HepG2 (cell line): ENCODE data around the gene KIAA1755. TPM values are rescaled to one million over a fixed set of nuclear protein-coding genes. Genes with fewer than 3 reads are reported as not detected.
A peak's percentile ranks its signal among the peaks of the same experiment; 100 is the strongest.

Experiments used
- ATAC-seq: fragments of 200-7000 bp; cut with Tn5 transposase; 3 replicates; pipeline ENCODE4 v1.9.1; 2020; ENCODE audit warnings: mild to moderate bottlenecking, moderate library complexity
- BruUV-seq: library from RNA; stranded (reverse); fragments of 400-500 nt; replicated peaks from 2 replicates; lab custom pipeline; 2021; lab: Mats Ljungman, UMichigan
- CTCF ChIA-PET: fragments of 300-600 bp; formaldehyde crosslinking; extraction: SDS; loops from one replicate; lab custom pipeline; 2021; ENCODE audit warnings: low total read pairs, inconsistent platforms, low intra/inter-chr PET ratio; lab: Yijun Ruan, JAX
- POLR2A ChIA-PET: fragments of 350-600 bp; sonication (Branson Sonifier 250); formaldehyde crosslinking; loops from one replicate; lab custom pipeline; 2020; ENCODE audit warnings: antibody characterized with exemption, inconsistent platforms; lab: Yijun Ruan, JAX
- DNase-seq: peaks from one replicate; pipeline ENCODE4 v3.0.0-alpha.2; 2015; ENCODE audit warnings: low spot score
- FAIRE-seq: peaks from 3 replicates; lab custom pipeline; 2011; peaks lifted over from hg19 to GRCh38; lab: Jason Lieb, UNC
- H2AFZ ChIP-seq: one replicate; pipeline ENCODE4 v1.6.1; 2011; ENCODE audit warnings: low read length, inconsistent platforms
- H3K27ac ChIP-seq: fragments of 300-600 bp; 3 replicates; pipeline ENCODE4 v1.8.0; 2011; ENCODE audit warnings: mixed run types, mild to moderate bottlenecking, mixed read lengths, low read length, inconsistent platforms; ENCODE audit not compliant: insufficient read depth; ENCODE audit errors: extremely low read length
- H3K27me3 ChIP-seq, 2 experiments: fragments of 200-600 bp in 1 of 2; 2 replicates in 1 of 2; 3 replicates in 1 of 2; pipeline versions ENCODE4 v1.6.0 to v1.8.0; 2011; ENCODE audit warnings: low read length in 2 of 2, mild to moderate bottlenecking in 2 of 2, moderate library complexity in 2 of 2, inconsistent platforms in 1 of 2; ENCODE audit not compliant: insufficient read depth in 2 of 2, control insufficient read depth in 1 of 2
- H3K36me3 ChIP-seq, 2 experiments: fragments of 200-600 bp in 1 of 2; replicated peaks in 1 of 2; 2 replicates in 1 of 2; 3 replicates in 1 of 2; pipeline versions ENCODE4 v1.5.1 to v1.8.0; 2011; ENCODE audit warnings: low read length in 2 of 2, inconsistent platforms in 1 of 2; ENCODE audit not compliant: insufficient read depth in 2 of 2, control insufficient read depth in 1 of 2
- H3K4me1 ChIP-seq: 2 replicates; pipeline ENCODE4 v1.5.1; 2012; ENCODE audit warnings: low read length, inconsistent platforms; ENCODE audit not compliant: insufficient read depth
- H3K4me2 ChIP-seq: 2 replicates; pipeline ENCODE4 v1.6.0; 2011; ENCODE audit warnings: low read depth, low read length, inconsistent platforms
- H3K4me3 ChIP-seq, 3 experiments: fragments of 200-600 bp in 1 of 3; sonication (generic), shearing (Covaris generic) in 1 of 3; replicated peaks in 1 of 3; 2 replicates each; pipeline ENCODE4 v1.5.1; 2011 to 2016; ENCODE audit warnings: low read length in 3 of 3, inconsistent platforms in 2 of 3, low read depth in 2 of 3, mild to moderate bottlenecking in 2 of 3, control low read depth in 1 of 3, mixed read lengths in 1 of 3; ENCODE audit not compliant: insufficient read depth in 1 of 3
- H3K79me2 ChIP-seq: one replicate; pipeline ENCODE4 v1.6.1; 2011; ENCODE audit warnings: low read length, inconsistent platforms; ENCODE audit not compliant: insufficient read depth
- H3K9ac ChIP-seq: 2 replicates; pipeline ENCODE4 v1.6.0; 2011; ENCODE audit warnings: mild to moderate bottlenecking, low read depth, low read length, inconsistent platforms; ENCODE audit not compliant: insufficient read depth
- H3K9me3 ChIP-seq: 2 replicates; pipeline ENCODE4 v1.5.1; 2012; ENCODE audit warnings: mild to moderate bottlenecking, low read length
- H4K20me1 ChIP-seq: 2 replicates; pipeline ENCODE4 v1.6.0; 2011; ENCODE audit warnings: inconsistent platforms, mild to moderate bottlenecking, low read length, moderate library complexity; ENCODE audit not compliant: insufficient read depth
- ATF7 ChIP-seq, 2 experiments: fragments of 450-650 bp in 1 of 2; sonication (generic) in 1 of 2; formaldehyde crosslinking in 1 of 2; IDR thresholded peaks; 2 replicates each; pipeline versions ENCODE4 v1.4.0 to v1.6.1; 2016 to 2020; ENCODE audit warnings: antibody characterized with exemption in 1 of 2, mild to moderate bottlenecking in 1 of 2, missing genetic modification reagents in 1 of 2
- BCL6 ChIP-seq: IDR thresholded peaks from 2 replicates; pipeline ENCODE4 v1.6.1; 2016; ENCODE audit warnings: missing genetic modification reagents, missing compliant biosample characterization
- CEBPB ChIP-seq: IDR thresholded peaks from 2 replicates; pipeline ENCODE4 v1.6.1; 2011; ENCODE audit warnings: low read depth, low read length, improper control_type of control experiment, borderline replicate concordance
- FOXO1 ChIP-seq: sonication (generic); formaldehyde crosslinking; IDR thresholded peaks from 2 replicates; pipeline ENCODE4 v1.4.0; 2020; ENCODE audit warnings: missing genetic modification reagents
- ZNF432 ChIP-seq: sonication (generic); formaldehyde crosslinking; IDR thresholded peaks from 2 replicates; pipeline ENCODE4 v1.5.0; 2020; ENCODE audit warnings: missing genetic modification reagents, mild to moderate bottlenecking, borderline replicate concordance
- ZNF629 ChIP-seq: sonication (generic); formaldehyde crosslinking; conservative IDR thresholded peaks from 2 replicates; pipeline ENCODE4 v1.5.0; 2020; ENCODE audit warnings: missing genetic modification reagents
- WGBS: methylation state at CpG from one replicate; pipeline ENCODE4 v1.1.6; 2017; ENCODE audit warnings: low lambda C conversion rate; 5-methylcytosine and 5-hydroxymethylcytosine counted together
- in situ Hi-C: cut with HindIII; loops from 2 replicates; pipeline ENCODE4 v1.10.0; 2017; ENCODE audit warnings: low pct_unique_long_range_greater_than_20kb; ENCODE audit not compliant: extremely low pct_ligation_motif_present
- intact Hi-C: fragments of 100-400 bp; cut with micrococcal nuclease; formaldehyde crosslinking; loops from one replicate; pipeline ENCODE4 v1.10.0; 2022; ENCODE audit not compliant: unreplicated experiment
- polyA plus RNA-seq, 8 experiments: library from polyadenylated mRNA; depleted of rRNA in 3 of 8; stranded (reverse) in 7 of 8; unstranded in 1 of 8; fragments of >200 nt; fragmentation: Illumina TruSeq in 4 of 8; extraction: Trizol in 4 of 8; gene quantifications; 2 replicates each; pipeline versions ENCODE4 v1.2.1 to v1.2.3, GENCODE V29; 2011 to 2016; ENCODE audit warnings: low read depth in 4 of 8, missing spikeins in 1 of 8, mixed read lengths in 1 of 8; ENCODE audit not compliant: insufficient read depth in 1 of 8
- total RNA-seq, 5 experiments: library from RNA; depleted of rRNA; stranded (reverse); fragments of >200 nt; fragmentation: Illumina TruSeq; extraction: Trizol; gene quantifications; 2 replicates each; pipeline ENCODE4 v1.2.3, GENCODE V29; 2016; ENCODE audit warnings: low read depth in 1 of 5
- TF ChIP-seq, protein P1 (sequence below): IDR thresholded peaks from 2 replicates; pipeline ENCODE4 v1.6.1; 2012; ENCODE audit warnings: low read length, improper control_type of control experiment

Gene KIAA1755
- total and polyA plus RNA-seq, 2 of the 13 experiments (the other 11 are each of a cell fraction or from before 2014, with no cell fraction given): 0.04 TPM; not detected in 1

- POLR2A ChIA-PET: no interaction called here
- H2AFZ ChIP-seq: no peak overlapping the region
- TF ChIP-seq FOXO1 (CRISPR knock-in tag) (no peak), ZNF629 (CRISPR knock-in tag) (peak; percentile 84)
- no peak overlapping the region for H3K27ac ChIP-seq
- no peak overlapping the region for H3K9ac ChIP-seq
- H3K4me2 ChIP-seq: no peak overlapping the region
- peaks cover 9 to 30% of the 10 kb centered on the region in 2 experiments; a peak in 4 of 5 replicates for H3K27me3 ChIP-seq
- 47% methylated on average over 9 of the region's 9 CpGs for WGBS
- H3K79me2 ChIP-seq: no peaks in the 10 kb centered on the region
- ATAC-seq (no peak), FAIRE-seq (no peak), DNase-seq (no peak)
- in situ Hi-C loops (no loop called here), intact Hi-C loops (no loop called here)
- H3K9me3 ChIP-seq: no peaks in the 10 kb centered on the region
- H3K4me3 ChIP-seq: no peak overlapping the region
- no peaks in the 10 kb centered on the region for H3K36me3 ChIP-seq
- H4K20me1 ChIP-seq: no peaks in the 10 kb centered on the region
- no TSS peak for BruUV-seq
- H3K4me1 ChIP-seq: peaks cover 11% of the 10 kb centered on the region
- CTCF ChIA-PET: no interaction called here
These were observed 68.1 kb downstream of the KIAA1755 start for GRCh38 chr20:38192323-38192885.

GRCh38 chr20:38191654-38192053 lies 68.9 kb downstream of the KIAA1755 start:
- Histone ChIP-seq H3K9ac (no peak overlapping the region), H3K79me2 (no peaks in the 10 kb centered on the region), H3K9me3 (no peaks in the 10 kb centered on the region), H3K4me3 (no peak overlapping the region), H3K36me3 (no peaks in the 10 kb centered on the region), H2AFZ (no peak overlapping the region), H4K20me1 (no peaks in the 10 kb centered on the region), H3K4me1 (peaks cover 5% of the 10 kb centered on the region), H3K27me3 (peaks cover 9 to 30% of the 10 kb centered on the region in 2 experiments; a peak in 4 of 5 replicates), H3K4me2 (no peak overlapping the region), H3K27ac (no peak overlapping the region)
- BruUV-seq: no TSS peak
- no peak for DNase-seq
- no peak for ATAC-seq
- ChIA-PET POLR2A (no interaction called here), CTCF (no interaction called here)
- in situ Hi-C loops: no loop called here
- WGBS: 6% methylated on average over 5 of the region's 5 CpGs
- TF ChIP-seq BCL6 (peak; percentile 70), CEBPB (0 out of 2 replicates have a peak, but pooled peaks have one; percentile 5), ZNF432 (no peak), ATF7 (IDR thresholded peaks at IDR 0.05) (0 out of 2 replicates have a peak, but pooled peaks have one; percentile 8), ATF7 (CRISPR knock-in tag; IDR thresholded peaks at IDR 0.05) (no peak)
- TF ChIP-seq, protein P1, sequence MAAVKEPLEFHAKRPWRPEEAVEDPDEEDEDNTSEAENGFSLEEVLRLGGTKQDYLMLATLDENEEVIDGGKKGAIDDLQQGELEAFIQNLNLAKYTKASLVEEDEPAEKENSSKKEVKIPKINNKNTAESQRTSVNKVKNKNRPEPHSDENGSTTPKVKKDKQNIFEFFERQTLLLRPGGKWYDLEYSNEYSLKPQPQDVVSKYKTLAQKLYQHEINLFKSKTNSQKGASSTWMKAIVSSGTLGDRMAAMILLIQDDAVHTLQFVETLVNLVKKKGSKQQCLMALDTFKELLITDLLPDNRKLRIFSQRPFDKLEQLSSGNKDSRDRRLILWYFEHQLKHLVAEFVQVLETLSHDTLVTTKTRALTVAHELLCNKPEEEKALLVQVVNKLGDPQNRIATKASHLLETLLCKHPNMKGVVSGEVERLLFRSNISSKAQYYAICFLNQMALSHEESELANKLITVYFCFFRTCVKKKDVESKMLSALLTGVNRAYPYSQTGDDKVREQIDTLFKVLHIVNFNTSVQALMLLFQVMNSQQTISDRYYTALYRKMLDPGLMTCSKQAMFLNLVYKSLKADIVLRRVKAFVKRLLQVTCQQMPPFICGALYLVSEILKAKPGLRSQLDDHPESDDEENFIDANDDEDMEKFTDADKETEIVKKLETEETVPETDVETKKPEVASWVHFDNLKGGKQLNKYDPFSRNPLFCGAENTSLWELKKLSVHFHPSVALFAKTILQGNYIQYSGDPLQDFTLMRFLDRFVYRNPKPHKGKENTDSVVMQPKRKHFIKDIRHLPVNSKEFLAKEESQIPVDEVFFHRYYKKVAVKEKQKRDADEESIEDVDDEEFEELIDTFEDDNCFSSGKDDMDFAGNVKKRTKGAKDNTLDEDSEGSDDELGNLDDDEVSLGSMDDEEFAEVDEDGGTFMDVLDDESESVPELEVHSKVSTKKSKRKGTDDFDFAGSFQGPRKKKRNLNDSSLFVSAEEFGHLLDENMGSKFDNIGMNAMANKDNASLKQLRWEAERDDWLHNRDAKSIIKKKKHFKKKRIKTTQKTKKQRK: no peak
- FAIRE-seq: no peak
- intact Hi-C loops: no loop called here
